ENCODE measurements around the gene FOXO6. TPM values are rescaled to one million over a fixed set of nuclear protein-coding genes. Genes with fewer than 3 reads are reported as not detected.

FOXO6 gene
- total and polyA plus RNA-seq, 2 donors (not counting 1 experiment from before 2014, with no cell fraction given), result 0.06 to 0.15 TPM

- TF ChIP-seq EZH2 (IDR thresholded peaks at IDR 0.05; ENCODE audit: borderline replicate concordance, insufficient read depth, low read depth, low read length, poor library complexity, severe bottlenecking) (no peak), CTCF (IDR thresholded peaks at IDR 0.05) (no peak)
- ATAC-seq (ENCODE audit: low read depth), result no peak
- Mint-ChIP-seq H3K27me3 (peaks cover 12% of the 10 kb centered on the region), H3K4me1 (no peaks in the 10 kb centered on the region), H3K27ac (no peak overlapping the region), H3K9me3 (ENCODE audit: insufficient read depth) (peaks cover under 1% of the 10 kb centered on the region), H3K4me3 (no peak overlapping the region)
- no peak for DNase-seq
- H4K20me1 ChIP-seq (ENCODE audit: control insufficient read depth, insufficient read depth, low read length, poor library complexity, severe bottlenecking), result no peaks in the 10 kb centered on the region
- no peaks in the 10 kb centered on the region for H3K4me1 ChIP-seq (ENCODE audit: control insufficient read depth in 2 of 2, insufficient read depth in 2 of 2, low read length in 2 of 2)
- H3K36me3 ChIP-seq (replicated peaks in 1 of 2; ENCODE audit: control extremely low read depth in 1 of 2, control insufficient read depth in 1 of 2, extremely low read depth in 1 of 2, insufficient read depth in 2 of 2, low read length in 1 of 2), result no peaks in the 10 kb centered on the region
- ChIA-PET CTCF (no interaction called here), POLR2A (no interaction called here)
- no peak overlapping the region for H3K27ac ChIP-seq (ENCODE audit: low read length in 2 of 2)
- H2AFZ ChIP-seq (ENCODE audit: insufficient read depth, low read depth, low read length, poor library complexity, severe bottlenecking), result no peak overlapping the region
- intact Hi-C loops (cut with micrococcal nuclease), result loop anchor here (5.0 kb wide), 1 partner anchor 104 kb away; no protein-coding TSS in a partner anchor
- H3K27me3 ChIP-seq (replicated peaks in 1 of 4; ENCODE audit: control extremely low read depth in 1 of 4, control insufficient read depth in 3 of 4, insufficient read depth in 4 of 4, low read length in 3 of 4), result no peaks in the 10 kb centered on the region
- H3K4me3 ChIP-seq (ENCODE audit: control extremely low read depth in 1 of 5, extremely low read depth in 1 of 5, insufficient read depth in 1 of 5, low read depth in 2 of 5, low read length in 4 of 5), result no peak overlapping the region
- no peak overlapping the region for H3K9ac ChIP-seq (ENCODE audit: low read length)
- H3K79me2 ChIP-seq (ENCODE audit: control insufficient read depth, insufficient read depth, low read length), result no peaks in the 10 kb centered on the region
- H3K4me2 ChIP-seq (replicated peaks; ENCODE audit: low read depth, low read length, poor library complexity, severe bottlenecking), result no peak overlapping the region
- H3K9me3 ChIP-seq (ENCODE audit: control extremely low read depth in 1 of 3, control insufficient read depth in 2 of 3, insufficient read depth in 1 of 3, low read length in 2 of 3), result peaks cover 0 to 13% (median 7%) of the 10 kb centered on the region in 3 donors
- WGBS (ENCODE audit: insufficient coverage), result 100% methylated on average over 2 of the region's 4 CpGs
Measured at GRCh38 chr1:41312991-41313645, 48.1 kb upstream of the FOXO6 start.

GRCh38 chr1:41313661-41314131, 47.5 kb upstream of the FOXO6 start:
- ATAC-seq (ENCODE audit: low read depth) (no peak), DNase-seq (peak; percentile 29)
- ChIA-PET CTCF (interaction anchor here (1.4 kb wide), 1 partner anchor 26 kb away, joined by 3 read pairs; no protein-coding TSS in a partner anchor), POLR2A (no interaction called here)
- TF ChIP-seq EZH2 (IDR thresholded peaks at IDR 0.05; ENCODE audit: borderline replicate concordance, insufficient read depth, low read depth, low read length, poor library complexity, severe bottlenecking), result no peak
- peak; percentile 60 for TF ChIP-seq CTCF (IDR thresholded peaks at IDR 0.05)
- Mint-ChIP-seq H3K27ac (no peak overlapping the region), H3K4me1 (no peaks in the 10 kb centered on the region), H3K4me3 (no peak overlapping the region), H3K9me3 (ENCODE audit: insufficient read depth) (no peaks in the 10 kb centered on the region), H3K27me3 (peaks cover 12% of the 10 kb centered on the region)
- H3K4me3 ChIP-seq (ENCODE audit: control extremely low read depth in 1 of 5, extremely low read depth in 1 of 5, insufficient read depth in 1 of 5, low read depth in 2 of 5, low read length in 4 of 5), result no peak overlapping the region
- 60% methylated on average over 5 of the region's 7 CpGs for WGBS (ENCODE audit: insufficient coverage)
- H3K79me2 ChIP-seq (ENCODE audit: control insufficient read depth, insufficient read depth, low read length), result no peaks in the 10 kb centered on the region
- no peak overlapping the region for H3K4me2 ChIP-seq (replicated peaks; ENCODE audit: low read depth, low read length, poor library complexity, severe bottlenecking)
- no peak overlapping the region for H3K9ac ChIP-seq (ENCODE audit: low read length)
- no peak overlapping the region for H2AFZ ChIP-seq (ENCODE audit: insufficient read depth, low read depth, low read length, poor library complexity, severe bottlenecking)
- no peaks in the 10 kb centered on the region for H3K27me3 ChIP-seq (replicated peaks in 1 of 4; ENCODE audit: control extremely low read depth in 1 of 4, control insufficient read depth in 3 of 4, insufficient read depth in 4 of 4, low read length in 3 of 4)
- no peaks in the 10 kb centered on the region for H3K36me3 ChIP-seq (replicated peaks in 1 of 2; ENCODE audit: control extremely low read depth in 1 of 2, control insufficient read depth in 1 of 2, extremely low read depth in 1 of 2, insufficient read depth in 2 of 2, low read length in 1 of 2)
- H3K27ac ChIP-seq (ENCODE audit: low read length in 2 of 2), result no peak overlapping the region
- H3K4me1 ChIP-seq (ENCODE audit: control insufficient read depth in 2 of 2, insufficient read depth in 2 of 2, low read length in 2 of 2), result no peaks in the 10 kb centered on the region
- peaks cover 0 to 7% (median 3%) of the 10 kb centered on the region in 3 donors for H3K9me3 ChIP-seq (ENCODE audit: control extremely low read depth in 1 of 3, control insufficient read depth in 2 of 3, insufficient read depth in 1 of 3, low read length in 2 of 3)
- no peaks in the 10 kb centered on the region for H4K20me1 ChIP-seq (ENCODE audit: control insufficient read depth, insufficient read depth, low read length, poor library complexity, severe bottlenecking)
- intact Hi-C loops (cut with micrococcal nuclease), result loop anchor here (5.0 kb wide), 1 partner anchor 104 kb away; no protein-coding TSS in a partner anchor

Data from B cell (primary cell).